K562 (cell line): ENCODE data around the gene GALNS. TPM values are rescaled to one million over a fixed set of nuclear protein-coding genes. Genes with fewer than 3 reads are reported as not detected.

ENCODE experiments used
- polyA plus RNA-seq, 8 experiments: library from polyadenylated mRNA; depleted of rRNA in 4 of 8; stranded (reverse) in 5 of 8; unstranded in 3 of 8; fragments of >200 nt; fragmentation: Nextera tagmentation in 2 of 8; fragmentation: Illumina TruSeq in 1 of 8; extraction: Ambion mirVana in 2 of 8; extraction: Trizol in 1 of 8; gene quantifications; 2 replicates each; pipeline versions ENCODE4 v1.2.1 to v1.2.3, GENCODE V29; 2011 to 2014; ENCODE audit warnings: inconsistent platforms in 1 of 8, missing spikeins in 1 of 8
- total RNA-seq, 7 experiments: library from RNA; depleted of rRNA in 6 of 7; stranded (reverse); fragments of >200 nt in 6 of 7; fragmentation: Illumina TruSeq in 2 of 7; extraction: Trizol in 2 of 7; gene quantifications; 2 replicates each; pipeline versions ENCODE4 v1.2.1 to v1.2.3, GENCODE V29; 2011 to 2021; ENCODE audit warnings: low replicate concordance in 1 of 7

GALNS gene
- total and polyA plus RNA-seq, 9 of the 15 experiments (the other 6 are each of a cell fraction or from before 2014, with no cell fraction given), result 0.38 to 13.2 (median 4.3) TPM

Other genes with a start within 250 kb of the GALNS start
Only the 7 nearest of the 13 such genes appear.
- gene CTU2, start 150.4 kb downstream of the GALNS start, total RNA-seq (2014; rRNA removed), result 55.4 and 68.9 TPM in 2 replicates
- 7.2 and 11.9 TPM in 2 replicates for gene CTU2, start 150.4 kb downstream of the GALNS start, total RNA-seq (2014; rRNA removed; fragmentation: Illumina TruSeq; extraction: Trizol)
- gene CTU2, start 150.4 kb downstream of the GALNS start, total RNA-seq (2015; rRNA removed; fragmentation: Illumina TruSeq; extraction: Trizol), result 41.1 and 49.2 TPM in 2 replicates
- gene CTU2, start 150.4 kb downstream of the GALNS start, total RNA-seq (2021), result 105 and 106 TPM in 2 replicates
- 23.2 and 30.1 TPM in 2 replicates for gene CTU2, start 150.4 kb downstream of the GALNS start, polyA plus RNA-seq (2011; rRNA removed)
- 17.7 and 46.9 TPM in 2 replicates for gene CTU2, start 150.4 kb downstream of the GALNS start, polyA plus RNA-seq (2014; fragmentation: Illumina TruSeq; extraction: Trizol)
- gene CTU2, start 150.4 kb downstream of the GALNS start, polyA plus RNA-seq (2014; fragmentation: Nextera tagmentation; extraction: Ambion mirVana), result 1 to 10 TPM; 1.3 to 3.0 TPM
- gene CTU2, start 150.4 kb downstream of the GALNS start, polyA plus RNA-seq (2014; rRNA removed), result 63.4 and 76.6 TPM in 2 replicates
- gene PIEZO1, start 71.7 kb downstream of the GALNS start, total RNA-seq (2014; rRNA removed), result 213 and 305 TPM in 2 replicates
- 44.5 and 45.2 TPM in 2 replicates for gene PIEZO1, start 71.7 kb downstream of the GALNS start, total RNA-seq (2014; rRNA removed; fragmentation: Illumina TruSeq; extraction: Trizol)
- 97.9 and 113 TPM in 2 replicates for gene PIEZO1, start 71.7 kb downstream of the GALNS start, total RNA-seq (2015; rRNA removed; fragmentation: Illumina TruSeq; extraction: Trizol)
- gene PIEZO1, start 71.7 kb downstream of the GALNS start, total RNA-seq (2021), result 354 and 432 TPM in 2 replicates
- gene PIEZO1, start 71.7 kb downstream of the GALNS start, polyA plus RNA-seq (2011; rRNA removed), result 131 and 170 TPM in 2 replicates
- 146 and 201 TPM in 2 replicates for gene PIEZO1, start 71.7 kb downstream of the GALNS start, polyA plus RNA-seq (2014; fragmentation: Illumina TruSeq; extraction: Trizol)
- 1 to 10 TPM; 3.6 to 9.6 TPM for gene PIEZO1, start 71.7 kb downstream of the GALNS start, polyA plus RNA-seq (2014; fragmentation: Nextera tagmentation; extraction: Ambion mirVana)
- gene PIEZO1, start 71.7 kb downstream of the GALNS start, polyA plus RNA-seq (2014; rRNA removed), result 319 and 383 TPM in 2 replicates
- 114 and 119 TPM in 2 replicates for gene CDT1, start 53.2 kb downstream of the GALNS start, total RNA-seq (2014; rRNA removed)
- 3.4 and 4.4 TPM in 2 replicates for gene CDT1, start 53.2 kb downstream of the GALNS start, total RNA-seq (2014; rRNA removed; fragmentation: Illumina TruSeq; extraction: Trizol)
- gene CDT1, start 53.2 kb downstream of the GALNS start, total RNA-seq (2015; rRNA removed; fragmentation: Illumina TruSeq; extraction: Trizol), result 14.4 and 17.9 TPM in 2 replicates
- gene CDT1, start 53.2 kb downstream of the GALNS start, total RNA-seq (2021), result 173 and 178 TPM in 2 replicates
- 14.2 and 29.4 TPM in 2 replicates for gene CDT1, start 53.2 kb downstream of the GALNS start, polyA plus RNA-seq (2011; rRNA removed)
- 9.3 and 47.1 TPM in 2 replicates for gene CDT1, start 53.2 kb downstream of the GALNS start, polyA plus RNA-seq (2014; fragmentation: Illumina TruSeq; extraction: Trizol)
- 1 to 10 TPM in 1 of 2 experiments, under 1 TPM in 1; 0.92 to 1.6 TPM for gene CDT1, start 53.2 kb downstream of the GALNS start, polyA plus RNA-seq (2014; fragmentation: Nextera tagmentation; extraction: Ambion mirVana)
- gene CDT1, start 53.2 kb downstream of the GALNS start, polyA plus RNA-seq (2014; rRNA removed), result 53.6 and 65.8 TPM in 2 replicates
- 409 and 555 TPM in 2 replicates for gene APRT, start 45.0 kb downstream of the GALNS start, total RNA-seq (2014; rRNA removed)
- gene APRT, start 45.0 kb downstream of the GALNS start, total RNA-seq (2014; rRNA removed; fragmentation: Illumina TruSeq; extraction: Trizol), result 86.2 and 129 TPM in 2 replicates
- gene APRT, start 45.0 kb downstream of the GALNS start, total RNA-seq (2015; rRNA removed; fragmentation: Illumina TruSeq; extraction: Trizol), result 213 and 224 TPM in 2 replicates
- 340 and 359 TPM in 2 replicates for gene APRT, start 45.0 kb downstream of the GALNS start, total RNA-seq (2021)
- 146 and 234 TPM in 2 replicates for gene APRT, start 45.0 kb downstream of the GALNS start, polyA plus RNA-seq (2011; rRNA removed)
- 94.4 and 200 TPM in 2 replicates for gene APRT, start 45.0 kb downstream of the GALNS start, polyA plus RNA-seq (2014; fragmentation: Illumina TruSeq; extraction: Trizol)
- 100 to 1,000 TPM in 1 of 2 experiments, 10 to 100 TPM in 1; 41.7 to 116 TPM for gene APRT, start 45.0 kb downstream of the GALNS start, polyA plus RNA-seq (2014; fragmentation: Nextera tagmentation; extraction: Ambion mirVana)
- gene APRT, start 45.0 kb downstream of the GALNS start, polyA plus RNA-seq (2014; rRNA removed), result 354 and 422 TPM in 2 replicates
- gene TRAPPC2L, start 180 bp upstream of the GALNS start, total RNA-seq (2014; rRNA removed), result 60.4 and 77.5 TPM in 2 replicates
- 92.6 and 126 TPM in 2 replicates for gene TRAPPC2L, start 180 bp upstream of the GALNS start, total RNA-seq (2014; rRNA removed; fragmentation: Illumina TruSeq; extraction: Trizol)
- 61.1 and 69.1 TPM in 2 replicates for gene TRAPPC2L, start 180 bp upstream of the GALNS start, total RNA-seq (2015; rRNA removed; fragmentation: Illumina TruSeq; extraction: Trizol)
- gene TRAPPC2L, start 180 bp upstream of the GALNS start, total RNA-seq (2021), result 89.1 and 92.6 TPM in 2 replicates
- 124 and 163 TPM in 2 replicates for gene TRAPPC2L, start 180 bp upstream of the GALNS start, polyA plus RNA-seq (2011; rRNA removed)
- 97.5 and 104 TPM in 2 replicates for gene TRAPPC2L, start 180 bp upstream of the GALNS start, polyA plus RNA-seq (2014; fragmentation: Illumina TruSeq; extraction: Trizol)
- 100 to 1,000 TPM; 345 to 398 TPM for gene TRAPPC2L, start 180 bp upstream of the GALNS start, polyA plus RNA-seq (2014; fragmentation: Nextera tagmentation; extraction: Ambion mirVana)
- gene TRAPPC2L, start 180 bp upstream of the GALNS start, polyA plus RNA-seq (2014; rRNA removed), result 92.4 and 99.1 TPM in 2 replicates
- gene PABPN1L, start 9.7 kb upstream of the GALNS start, total RNA-seq (2014; rRNA removed), result 0.32 TPM in 1 of 2 replicates, not detected in the other
- not detected in 2 replicates for gene PABPN1L, start 9.7 kb upstream of the GALNS start, total RNA-seq (2014; rRNA removed; fragmentation: Illumina TruSeq; extraction: Trizol)
- gene PABPN1L, start 9.7 kb upstream of the GALNS start, total RNA-seq (2015; rRNA removed; fragmentation: Illumina TruSeq; extraction: Trizol), result 0.19 TPM in 1 of 2 replicates, not detected in the other
- gene PABPN1L, start 9.7 kb upstream of the GALNS start, total RNA-seq (2021), result 0.29 TPM in 1 of 2 replicates, not detected in the other
- not detected in 2 replicates for gene PABPN1L, start 9.7 kb upstream of the GALNS start, polyA plus RNA-seq (2011; rRNA removed)
- gene PABPN1L, start 9.7 kb upstream of the GALNS start, polyA plus RNA-seq (2014; fragmentation: Illumina TruSeq; extraction: Trizol), result not detected in 2 replicates
- not detected for gene PABPN1L, start 9.7 kb upstream of the GALNS start, polyA plus RNA-seq (2014; fragmentation: Nextera tagmentation; extraction: Ambion mirVana)
- gene PABPN1L, start 9.7 kb upstream of the GALNS start, polyA plus RNA-seq (2014; rRNA removed), result 0.11 TPM in 1 of 2 replicates, not detected in the other
- 13.5 and 20.8 TPM in 2 replicates for gene CBFA2T3, start 120.3 kb upstream of the GALNS start, total RNA-seq (2014; rRNA removed)
- 3.9 and 5.9 TPM in 2 replicates for gene CBFA2T3, start 120.3 kb upstream of the GALNS start, total RNA-seq (2014; rRNA removed; fragmentation: Illumina TruSeq; extraction: Trizol)
- gene CBFA2T3, start 120.3 kb upstream of the GALNS start, total RNA-seq (2015; rRNA removed; fragmentation: Illumina TruSeq; extraction: Trizol), result 6.7 and 7.8 TPM in 2 replicates
- gene CBFA2T3, start 120.3 kb upstream of the GALNS start, total RNA-seq (2021), result 114 and 145 TPM in 2 replicates
- 6.4 and 11.3 TPM in 2 replicates for gene CBFA2T3, start 120.3 kb upstream of the GALNS start, polyA plus RNA-seq (2011; rRNA removed)
- 24.2 and 46.3 TPM in 2 replicates for gene CBFA2T3, start 120.3 kb upstream of the GALNS start, polyA plus RNA-seq (2014; fragmentation: Illumina TruSeq; extraction: Trizol)
- 1 to 10 TPM; 2.3 to 2.7 TPM for gene CBFA2T3, start 120.3 kb upstream of the GALNS start, polyA plus RNA-seq (2014; fragmentation: Nextera tagmentation; extraction: Ambion mirVana)
- 34.3 and 35.3 TPM in 2 replicates for gene CBFA2T3, start 120.3 kb upstream of the GALNS start, polyA plus RNA-seq (2014; rRNA removed)